ENCODE results near the gene ATXN7L3B.
"Not testable (repeated sequence)": the region's sequence is repeated elsewhere in the genome, so short reads cannot be mapped to it uniquely, and the experiment has no call there.

The ATXN7L3B gene

GRCh38 chr12:74537707-74538385 lies at the start of gene ATXN7L3B:
Gene ATXN7L3B, plus strand, starts transcription at chr12:74537835. Its CDS starts 278 bp downstream, at chr12:74538113.
- peak; percentile 67 for DNase-seq (ENCODE audit: low read depth)

- no peak for DNase-seq (ENCODE audit: low read depth)
Measured at GRCh38 chr12:74488134-74488533, 49.5 kb upstream of the ATXN7L3B start.

- DNase-seq (ENCODE audit: low read depth), result no peak
Measured at GRCh38 chr12:74489543-74489942, 48.1 kb upstream of the ATXN7L3B start.

- DNase-seq (ENCODE audit: low read depth), result no peak
Measured at GRCh38 chr12:74490390-74491064, 47.1 kb upstream of the ATXN7L3B start.

- DNase-seq (ENCODE audit: low read depth), result no peak
Measured at GRCh38 chr12:74491374-74491773, 46.3 kb upstream of the ATXN7L3B start.

- DNase-seq (ENCODE audit: low read depth), result no peak
Measured at GRCh38 chr12:74499192-74499591, 38.4 kb upstream of the ATXN7L3B start.

- DNase-seq (ENCODE audit: low read depth), result not testable (repeated sequence)
Measured at GRCh38 chr12:74508873-74509657, 28.6 kb upstream of the ATXN7L3B start.

GRCh38 chr12:74509886-74510285 lies 27.7 kb upstream of the ATXN7L3B start:
- DNase-seq (ENCODE audit: low read depth), result no peak

GRCh38 chr12:74514098-74514872 lies 23.4 kb upstream of the ATXN7L3B start:
- no peak for DNase-seq (ENCODE audit: low read depth)

GRCh38 chr12:74515849-74516248 lies 21.8 kb upstream of the ATXN7L3B start:
- no peak for DNase-seq (ENCODE audit: low read depth)

- no peak for DNase-seq (ENCODE audit: low read depth)
Measured at GRCh38 chr12:74526535-74526934, 11.1 kb upstream of the ATXN7L3B start.

- DNase-seq (ENCODE audit: low read depth), result no peak
Measured at GRCh38 chr12:74527491-74527890, 10.1 kb upstream of the ATXN7L3B start.

GRCh38 chr12:74530676-74531075 lies 7.0 kb upstream of the ATXN7L3B start:
- no peak for DNase-seq (ENCODE audit: low read depth)

GRCh38 chr12:74535536-74535935 lies 2.1 kb upstream of the ATXN7L3B start:
- no peak for DNase-seq (ENCODE audit: low read depth)

- DNase-seq (ENCODE audit: low read depth), result peak; percentile 31
Measured at GRCh38 chr12:74537126-74537706, 419 bp upstream of the ATXN7L3B start.

GRCh38 chr12:74538491-74539258 lies 1.0 kb downstream of the ATXN7L3B start:
- DNase-seq (ENCODE audit: low read depth), result no peak

- DNase-seq (ENCODE audit: low read depth), result no peak
Measured at GRCh38 chr12:74539261-74539660, 1.6 kb downstream of the ATXN7L3B start.

- DNase-seq (ENCODE audit: low read depth), result no peak
Measured at GRCh38 chr12:74539765-74540526, 2.3 kb downstream of the ATXN7L3B start.

GRCh38 chr12:74541074-74541473 lies 3.4 kb downstream of the ATXN7L3B start:
- DNase-seq (ENCODE audit: low read depth), result no peak

GRCh38 chr12:74547249-74547648 lies 9.6 kb downstream of the ATXN7L3B start:
- no peak for DNase-seq (ENCODE audit: low read depth)

Measured in non-pigmented ciliary epithelial cell (primary cell).